HG02759 (cell line): ENCODE data around the gene RPS21.

Source experiments
- ATAC-seq: cut with Tn5 transposase; IDR thresholded peaks from one replicate; pipeline ENCODE4 v1.9.1; 2021; ENCODE audit warnings: mild to moderate bottlenecking, moderate library complexity; ENCODE audit not compliant: unreplicated experiment

RPS21 gene

DNA sequence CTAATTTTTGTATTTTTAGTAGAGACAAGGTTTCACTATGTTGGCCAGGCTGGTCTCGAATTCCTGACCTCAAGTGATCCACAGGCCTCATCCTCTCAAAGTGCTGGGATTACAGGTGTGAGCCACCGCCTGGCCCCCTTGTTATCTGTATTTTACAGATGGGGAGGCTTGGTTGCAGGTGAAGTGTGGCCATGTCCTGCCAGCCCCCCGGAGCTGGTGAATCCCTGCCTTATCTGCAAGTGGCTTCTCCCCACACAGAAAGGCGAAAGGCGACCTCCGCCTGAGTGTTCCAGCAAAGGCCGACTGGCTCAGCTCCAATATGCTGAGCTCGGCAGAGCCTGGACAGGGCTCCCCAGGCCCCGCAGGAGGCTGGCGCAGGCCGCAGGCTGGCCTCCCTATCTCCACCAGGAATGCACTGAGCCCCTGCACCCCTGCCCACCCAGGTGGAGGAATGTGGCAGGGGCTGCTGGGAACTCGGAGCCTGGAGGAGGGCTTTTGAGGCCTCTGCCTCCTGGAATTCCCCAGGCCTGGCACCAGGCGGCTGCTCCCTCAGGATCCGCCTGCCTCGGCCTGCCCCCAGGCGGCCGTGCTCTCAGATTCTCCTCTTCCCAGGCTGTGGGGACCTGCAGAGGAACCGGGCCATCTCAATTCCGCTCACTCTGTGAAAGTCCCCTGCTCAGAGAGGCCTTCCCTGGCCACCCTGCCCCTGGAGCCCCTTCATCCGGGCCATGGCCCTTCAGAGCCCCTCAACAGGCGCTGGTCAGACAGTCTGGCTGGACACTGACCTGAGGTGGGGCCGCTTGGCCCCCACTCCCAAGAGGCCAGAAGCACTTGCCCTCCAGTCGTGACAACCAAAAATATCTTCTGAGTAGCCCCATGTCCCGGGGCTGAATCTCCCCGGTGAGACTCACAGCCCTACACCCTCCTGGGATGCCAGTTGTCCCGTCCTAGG lies 10.5 kb upstream of the RPS21 start:
- ATAC-seq: no peak

DNA sequence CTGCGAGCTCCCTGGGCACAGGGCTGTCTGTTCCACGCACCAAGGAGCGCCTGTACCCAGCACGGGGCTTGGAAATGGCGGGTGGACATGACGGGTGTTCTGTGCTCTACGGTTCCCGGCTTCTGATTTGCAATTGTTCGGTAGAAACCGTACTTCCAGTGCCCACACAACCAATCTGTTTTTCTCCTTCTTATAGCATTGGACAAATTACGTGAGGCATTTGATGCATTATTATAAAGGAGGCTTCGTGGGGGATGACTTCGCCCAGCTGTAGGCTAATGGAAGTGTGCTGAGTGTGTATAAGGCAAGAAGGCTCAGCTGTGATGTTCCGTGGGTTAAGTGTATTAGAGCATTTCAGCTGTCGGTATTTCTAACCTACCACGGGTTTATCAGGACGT lies 9.8 kb upstream of the RPS21 start:
- no peak for ATAC-seq

DNA sequence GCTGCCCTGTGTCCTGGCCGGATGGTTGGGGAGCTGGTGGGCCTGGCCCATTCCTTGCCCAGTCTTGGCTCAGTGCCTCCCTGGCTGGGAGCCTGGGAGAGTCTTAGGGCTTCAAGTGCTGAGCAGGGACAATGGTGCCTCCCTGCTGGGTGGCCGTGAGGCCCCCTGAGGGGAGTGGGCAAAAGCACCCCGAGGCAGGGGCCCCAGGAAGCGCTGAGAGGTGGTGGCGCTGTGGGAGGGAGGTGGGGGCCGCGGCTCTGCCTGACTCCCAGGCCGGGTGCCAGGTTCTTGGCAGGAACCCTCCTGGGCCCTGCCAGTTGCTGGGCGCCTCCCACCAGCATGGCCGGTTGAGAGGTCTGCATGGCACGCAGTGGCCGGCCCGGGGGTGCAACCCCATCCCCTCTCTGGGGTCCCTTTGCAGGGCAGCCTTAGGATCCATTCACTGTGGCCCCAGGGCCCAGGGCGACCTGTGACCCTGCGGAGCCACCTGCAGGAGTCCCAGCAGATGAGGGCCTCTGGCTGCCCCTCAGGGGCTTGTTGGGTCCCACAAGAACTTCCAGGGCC lies 9.2 kb upstream of the RPS21 start:
- ATAC-seq: no peak

DNA sequence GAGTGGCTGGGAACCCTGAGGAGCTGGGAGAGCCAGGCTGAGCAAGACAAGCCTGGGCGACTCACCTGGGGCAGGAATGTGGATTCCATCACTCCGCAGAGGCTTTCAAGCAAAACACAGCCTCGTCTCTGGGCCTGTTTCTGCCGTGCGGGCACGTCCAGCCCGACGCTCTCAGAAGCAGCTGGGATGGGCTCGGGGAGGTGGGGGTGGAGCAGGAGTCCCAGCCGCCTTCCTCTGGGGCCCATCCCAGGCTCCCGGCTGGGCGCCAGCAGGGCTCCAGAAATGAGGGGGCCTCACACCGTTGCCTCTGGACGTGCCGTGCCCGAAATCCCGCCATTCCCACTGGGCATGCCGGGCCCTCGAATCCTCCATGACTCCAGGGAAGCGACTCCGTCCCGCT lies 8.7 kb upstream of the RPS21 start:
- no peak for ATAC-seq

DNA sequence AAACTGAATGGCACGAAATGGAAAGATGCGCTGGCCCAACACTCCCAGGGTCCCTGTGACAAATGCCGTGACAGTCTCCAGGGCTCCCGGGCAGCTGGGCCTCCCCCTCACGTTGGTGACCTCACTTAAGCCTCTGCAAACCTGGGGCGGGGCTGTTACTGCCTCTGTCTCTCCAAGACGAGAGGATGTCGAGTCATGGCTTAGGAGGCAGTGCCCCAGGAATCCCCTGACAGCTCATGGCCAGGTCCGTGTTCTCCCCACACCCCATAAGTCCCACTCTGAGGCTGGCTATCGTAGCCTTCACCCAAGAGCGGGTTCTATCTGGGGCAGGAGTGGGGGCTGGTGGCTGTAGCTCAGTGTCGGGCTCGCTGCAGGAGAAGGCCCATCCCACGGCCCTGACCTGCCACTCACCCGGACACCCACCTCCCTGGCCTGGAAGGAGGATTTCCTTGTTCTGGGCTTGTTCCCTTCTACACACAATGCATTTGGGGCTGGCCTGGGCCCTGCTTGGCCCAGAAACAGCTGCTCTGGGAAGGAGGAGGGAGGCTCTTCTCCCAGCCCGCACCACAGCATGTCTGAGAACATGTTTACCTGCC lies 5.6 kb upstream of the RPS21 start:
- ATAC-seq: no peak

DNA sequence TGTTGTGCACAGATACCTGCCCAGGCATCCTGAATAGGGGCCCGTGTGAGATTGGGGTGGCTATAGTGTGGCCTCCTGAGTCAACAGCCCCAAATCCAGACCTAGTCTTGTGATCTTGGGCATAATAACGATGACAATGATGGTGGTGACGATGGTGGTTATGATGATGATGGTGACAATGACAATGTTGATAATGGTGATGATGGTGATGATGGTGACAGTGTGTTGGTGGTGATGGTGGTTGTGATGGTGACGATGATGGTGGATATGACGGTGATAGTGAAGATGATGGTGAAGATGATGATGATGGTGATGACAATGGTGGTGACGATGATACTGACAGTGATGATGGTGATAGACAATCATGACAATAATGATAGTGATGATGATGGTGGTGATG lies 5.1 kb upstream of the RPS21 start:
- no peak for ATAC-seq

DNA sequence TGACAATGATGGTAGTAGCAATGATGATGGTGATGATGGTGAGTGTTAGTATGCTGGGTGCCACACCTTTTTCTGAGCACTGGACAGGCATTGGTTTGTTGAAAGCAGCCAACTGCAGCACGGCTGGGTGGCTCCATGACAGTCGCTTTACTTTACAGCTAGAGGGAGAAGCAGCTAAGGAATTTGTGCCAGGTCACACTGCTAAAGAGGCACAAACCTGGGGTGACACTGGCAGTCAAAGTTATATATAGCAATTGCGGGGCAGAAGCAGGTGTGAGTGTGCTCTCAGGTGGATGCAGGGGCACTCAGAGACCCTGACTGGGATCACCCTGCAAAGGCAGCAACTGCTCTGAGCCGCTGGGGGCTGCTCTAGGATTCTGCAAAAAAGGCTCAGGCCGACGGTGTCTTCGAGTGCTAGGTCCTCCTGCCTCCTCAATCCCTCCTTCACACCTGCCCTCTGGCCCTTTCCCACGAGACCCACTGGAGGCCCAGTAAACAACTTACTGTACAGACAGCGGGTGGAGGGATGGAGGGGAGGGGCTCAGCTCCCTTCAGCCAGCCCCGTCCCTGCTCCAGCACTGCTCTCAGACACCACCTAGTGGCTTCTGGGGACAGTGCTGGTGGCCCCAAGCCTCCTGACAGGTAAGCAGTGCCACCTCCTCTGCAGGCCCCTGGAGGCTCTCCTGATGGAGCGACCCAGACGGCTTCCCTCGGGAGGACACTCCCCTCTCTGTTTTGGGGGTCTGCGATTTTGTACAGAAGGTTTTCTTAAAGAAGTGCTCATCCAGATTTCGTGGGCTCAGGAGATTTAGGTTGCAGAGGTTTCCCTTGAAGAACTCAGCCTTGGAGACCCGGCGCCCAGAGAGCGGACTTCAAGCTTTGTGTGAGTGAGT lies 4.4 kb upstream of the RPS21 start:
- ATAC-seq: peak; percentile 70

DNA sequence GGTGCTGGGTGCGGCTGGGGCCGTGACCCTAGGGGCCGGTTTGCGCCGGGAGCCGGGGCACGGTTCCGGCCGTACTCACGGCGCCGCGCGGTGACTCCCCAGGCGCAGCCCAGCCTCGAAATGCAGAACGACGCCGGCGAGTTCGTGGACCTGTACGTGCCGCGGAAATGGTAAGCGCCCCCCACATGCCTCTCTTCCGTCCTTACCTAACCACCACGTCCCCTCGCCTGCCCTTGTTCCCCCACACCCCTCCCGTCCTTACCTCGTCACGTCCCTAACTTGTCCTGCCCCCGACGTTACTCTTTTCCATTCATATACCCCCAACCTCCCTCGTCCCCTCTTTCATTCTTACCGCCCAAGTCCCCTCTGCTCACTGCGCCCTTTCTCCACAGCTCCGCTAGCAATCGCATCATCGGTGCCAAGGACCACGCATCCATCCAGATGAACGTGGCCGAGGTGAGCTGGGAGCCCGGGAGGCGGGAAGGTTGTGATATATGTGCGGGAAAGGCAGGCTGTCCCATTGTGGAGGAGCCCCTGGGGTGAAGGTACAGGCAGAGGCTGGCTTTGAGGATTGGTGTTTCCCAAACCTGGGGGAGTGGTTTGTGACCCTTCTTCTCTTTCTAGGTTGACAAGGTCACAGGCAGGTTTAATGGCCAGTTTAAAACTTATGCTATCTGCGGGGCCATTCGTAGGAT lies 463 bp downstream of the RPS21 start:
- no peak for ATAC-seq

DNA sequence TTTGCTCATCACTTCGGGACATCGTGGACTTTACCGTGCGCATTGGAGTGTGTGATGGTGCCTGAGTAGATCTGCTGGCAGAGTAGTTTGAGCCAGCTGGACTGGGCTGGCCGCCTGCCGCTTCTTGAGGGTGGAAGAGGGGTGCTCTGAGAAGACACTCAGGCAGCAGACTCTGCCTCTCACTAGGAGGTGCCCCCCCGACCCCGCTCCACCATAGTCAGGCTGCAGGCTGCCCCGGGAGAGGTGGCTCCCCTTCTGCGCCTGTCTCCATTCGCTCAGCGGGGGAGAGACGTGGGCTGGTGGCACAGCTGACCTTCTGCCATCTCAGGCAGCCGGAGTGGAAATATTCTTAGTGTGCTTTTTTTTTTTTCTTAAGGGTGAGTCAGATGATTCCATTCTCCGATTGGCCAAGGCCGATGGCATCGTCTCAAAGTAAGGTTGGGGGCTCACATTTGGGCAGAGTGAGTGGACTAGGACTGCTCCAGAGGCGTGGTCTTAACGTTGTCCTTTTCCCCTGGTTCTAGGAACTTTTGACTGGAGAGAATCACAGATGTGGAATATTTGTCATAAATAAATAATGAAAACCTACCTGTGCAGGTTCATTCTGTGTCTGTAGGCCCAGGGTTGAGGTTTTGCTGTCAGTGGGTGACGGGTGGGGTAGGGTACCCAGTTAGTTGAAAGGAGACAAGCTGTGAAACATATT lies 1.2 kb downstream of the RPS21 start:
- no peak for ATAC-seq

DNA sequence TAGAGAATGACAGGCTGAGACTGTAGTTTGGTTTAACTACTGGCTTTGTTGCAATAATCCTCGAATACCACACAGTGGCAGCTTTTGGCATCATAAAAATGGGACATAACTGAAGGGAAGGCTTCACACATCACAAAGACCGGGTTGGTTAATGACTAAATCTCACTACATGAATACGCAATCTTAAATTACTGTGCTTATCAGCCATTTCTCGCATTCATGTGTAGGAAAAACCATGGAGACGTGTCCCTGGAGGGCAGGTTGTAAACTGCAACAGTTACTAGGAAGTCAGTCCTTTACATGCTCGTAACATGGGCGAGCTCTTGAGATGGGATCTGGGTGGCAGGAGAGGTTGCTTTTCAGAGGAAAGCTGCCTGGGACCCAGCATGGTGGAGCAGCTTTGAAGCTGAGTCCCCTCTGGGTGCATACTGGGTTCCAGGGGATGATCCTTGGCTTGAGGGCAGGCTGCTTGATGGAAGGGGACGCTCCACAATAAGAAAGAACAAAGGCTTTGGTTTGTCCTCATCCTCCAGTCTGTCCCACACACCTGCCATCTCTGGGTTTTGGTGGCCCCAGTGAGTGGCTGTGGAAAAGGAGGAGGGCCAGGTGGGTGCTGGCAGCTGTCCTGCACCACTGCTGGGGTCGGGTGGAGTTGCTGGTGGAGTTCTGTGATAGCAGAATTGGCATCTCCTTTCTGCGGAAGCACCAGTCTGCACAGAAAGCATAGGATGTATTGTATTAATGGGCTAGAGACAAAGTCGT lies 2.1 kb downstream of the RPS21 start:
- ATAC-seq: no peak

DNA sequence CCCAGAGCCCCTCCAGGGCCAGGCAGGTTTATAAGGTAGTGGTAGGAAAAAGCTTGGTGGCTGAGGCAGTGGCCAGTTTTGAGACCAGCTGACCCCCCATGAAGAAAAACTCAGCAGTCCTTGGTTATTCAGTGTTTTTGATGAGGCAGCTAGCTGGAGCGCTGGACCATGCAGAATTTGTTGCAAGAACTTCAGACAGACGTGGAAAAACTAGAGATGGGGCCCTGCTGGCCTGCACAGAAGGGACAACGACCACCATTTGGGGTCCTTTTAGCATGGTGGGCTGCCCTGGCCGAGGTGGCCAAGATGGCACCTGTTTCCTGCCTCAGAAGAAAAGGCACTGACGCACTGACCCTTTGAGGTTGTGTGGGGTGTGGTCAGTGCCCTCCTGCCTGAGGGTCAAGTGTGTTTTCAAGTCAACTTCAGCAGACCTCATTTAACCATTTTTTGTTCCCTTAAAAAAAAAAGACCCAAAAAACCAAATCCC lies 2.7 kb downstream of the RPS21 start:
- no peak for ATAC-seq

DNA sequence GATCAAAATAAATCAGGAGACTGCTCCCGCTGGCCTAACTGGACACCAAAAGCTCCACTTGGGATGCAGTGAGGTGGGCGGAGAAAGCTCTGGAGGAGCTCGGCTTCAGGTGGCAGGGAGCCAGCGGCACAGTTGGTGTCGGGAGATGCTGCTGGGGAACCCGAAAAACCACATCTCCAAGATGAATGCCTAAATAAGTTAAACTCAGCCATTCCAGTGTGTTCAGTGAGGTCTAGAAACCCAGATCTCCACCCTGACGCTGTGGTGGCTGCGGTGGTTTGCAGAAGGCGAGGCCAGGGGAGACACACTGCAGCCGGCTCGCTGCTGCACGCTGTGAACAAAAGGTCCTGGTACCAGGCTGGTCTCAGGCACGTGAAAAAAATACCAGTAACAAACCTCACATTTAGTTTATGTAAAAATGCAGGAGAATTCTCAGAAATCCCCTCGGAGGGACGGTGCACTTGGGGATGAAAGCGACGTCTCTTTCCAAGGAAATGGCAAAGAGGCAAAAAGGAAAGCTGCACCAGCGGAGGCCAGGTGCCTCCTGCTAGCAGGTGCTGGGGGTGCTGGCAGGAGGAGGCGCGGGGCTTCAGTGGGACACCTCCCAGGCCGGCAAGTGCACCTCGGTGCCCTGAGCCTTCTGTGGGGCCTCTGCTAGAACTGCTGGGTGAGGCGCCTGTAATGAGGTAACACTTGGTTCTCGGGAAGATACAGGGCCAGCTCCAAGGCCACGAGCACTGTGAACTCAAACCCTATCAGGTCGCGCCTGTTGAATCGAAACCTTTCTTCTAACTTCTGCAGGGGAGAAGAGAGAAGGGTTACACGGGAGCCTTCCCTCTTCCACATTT lies 3.6 kb downstream of the RPS21 start:
- ATAC-seq: no peak

DNA sequence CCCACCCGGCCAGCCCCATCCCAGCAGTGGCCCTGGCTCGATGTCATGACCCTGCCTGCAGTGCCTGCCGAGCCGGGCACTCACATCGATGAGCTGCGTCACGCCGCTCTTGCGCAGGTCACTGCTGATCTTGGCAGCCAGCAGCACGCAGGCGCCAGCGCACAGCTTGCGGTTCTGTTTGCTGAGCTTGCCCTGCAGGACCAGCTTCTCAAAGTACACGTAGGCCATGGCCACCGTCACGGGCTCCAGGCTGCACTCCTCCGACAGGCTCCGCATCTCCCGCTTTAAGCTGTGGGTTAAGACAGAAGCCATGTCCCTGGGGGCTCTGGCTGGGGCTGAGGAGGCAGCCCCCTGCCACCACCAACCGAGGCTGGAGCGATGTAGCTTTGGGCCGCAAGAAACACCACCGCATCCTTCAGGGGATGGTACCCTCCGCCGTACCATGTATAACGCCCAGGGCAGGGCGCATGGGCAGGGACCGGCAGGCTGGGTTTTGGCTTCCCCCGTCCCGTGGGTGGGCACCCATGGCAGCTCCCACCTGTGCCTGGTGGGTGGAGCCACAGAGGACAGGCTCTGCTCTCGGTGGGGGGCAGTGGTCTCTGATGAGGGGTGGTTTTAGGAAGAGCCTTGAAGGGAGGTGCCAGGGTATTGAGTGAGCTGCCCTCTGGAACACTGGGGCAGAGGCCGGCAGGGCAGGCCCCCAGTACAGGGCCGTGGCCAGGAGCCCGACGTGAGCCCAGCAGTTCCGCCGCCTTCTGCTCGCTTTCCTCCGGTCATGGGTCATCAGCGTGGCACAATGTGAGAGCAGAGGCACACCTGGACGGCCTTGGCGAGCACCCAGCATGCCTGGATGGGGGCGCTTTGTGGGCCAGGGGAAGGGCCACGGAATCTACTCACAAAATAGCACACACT lies 4.5 kb downstream of the RPS21 start:
- ATAC-seq: no peak

DNA sequence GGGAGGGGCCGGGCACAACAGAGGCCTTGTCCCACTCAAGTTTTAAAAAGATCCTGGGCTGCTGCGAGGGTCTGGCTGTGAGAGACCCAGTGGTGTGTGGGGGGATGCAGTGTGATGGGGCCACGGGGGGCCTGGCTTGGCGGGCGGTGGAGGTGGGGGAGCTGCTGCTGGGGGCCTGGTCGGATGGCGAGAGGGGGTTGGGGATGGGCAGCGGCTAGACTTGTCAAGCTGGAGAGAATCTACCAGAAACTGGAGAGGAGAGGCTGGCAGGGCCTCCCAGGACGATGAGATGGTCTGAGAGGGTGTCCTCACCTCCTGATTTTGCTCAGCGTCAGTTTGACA lies 5.1 kb downstream of the RPS21 start:
- ATAC-seq: no peak

DNA sequence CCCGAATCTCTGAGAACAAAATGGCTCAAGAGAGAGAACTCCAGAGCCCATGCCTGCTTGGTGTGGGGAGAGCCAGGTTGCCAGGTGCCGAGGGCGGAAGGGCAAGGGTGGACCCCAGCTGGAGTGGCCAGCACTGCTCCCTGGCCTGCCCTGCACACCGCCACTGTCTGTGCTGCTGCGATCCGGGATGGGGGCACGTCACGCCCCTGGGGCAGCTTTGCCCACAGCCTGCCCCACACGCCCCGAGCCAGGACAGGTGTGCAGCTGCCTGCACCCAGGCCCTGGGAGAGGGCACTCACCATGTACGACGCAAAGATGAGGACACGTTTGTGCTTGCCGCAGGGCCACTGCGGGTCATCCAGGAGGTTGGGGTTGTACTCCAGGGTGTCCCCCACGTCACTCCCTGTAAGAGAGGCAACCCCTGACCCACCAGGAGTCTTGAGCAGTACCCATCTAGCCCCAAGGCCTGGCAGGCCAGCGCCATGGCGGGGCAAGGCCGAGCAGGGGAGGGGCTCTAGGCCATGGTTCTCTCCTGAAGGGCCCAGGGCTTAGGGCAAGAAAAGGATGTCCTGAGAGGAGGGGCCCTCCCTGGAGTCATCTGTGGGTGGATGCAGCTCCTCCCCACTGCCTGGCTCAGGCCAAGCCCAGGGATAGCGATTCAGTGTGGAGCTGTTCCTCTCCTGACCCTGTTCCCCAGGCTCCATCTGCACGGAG lies 5.9 kb downstream of the RPS21 start:
- ATAC-seq: no peak

DNA sequence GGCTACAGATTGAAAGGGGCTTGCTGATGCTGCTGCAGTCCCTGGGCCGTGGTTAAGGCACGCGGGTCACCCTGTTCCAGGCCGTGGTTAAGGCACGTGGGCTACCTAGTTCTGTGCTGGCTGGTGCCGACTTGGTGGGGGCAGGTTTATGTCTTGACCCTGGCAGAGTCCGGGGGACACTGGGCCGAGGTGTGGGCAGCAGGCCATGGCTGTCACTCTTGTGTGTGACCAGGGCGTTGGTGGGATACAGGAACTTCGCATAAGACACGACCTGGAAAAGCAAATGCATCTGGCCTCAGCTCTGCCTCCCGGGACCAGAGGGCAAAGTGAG lies 6.4 kb downstream of the RPS21 start:
- no peak for ATAC-seq

DNA sequence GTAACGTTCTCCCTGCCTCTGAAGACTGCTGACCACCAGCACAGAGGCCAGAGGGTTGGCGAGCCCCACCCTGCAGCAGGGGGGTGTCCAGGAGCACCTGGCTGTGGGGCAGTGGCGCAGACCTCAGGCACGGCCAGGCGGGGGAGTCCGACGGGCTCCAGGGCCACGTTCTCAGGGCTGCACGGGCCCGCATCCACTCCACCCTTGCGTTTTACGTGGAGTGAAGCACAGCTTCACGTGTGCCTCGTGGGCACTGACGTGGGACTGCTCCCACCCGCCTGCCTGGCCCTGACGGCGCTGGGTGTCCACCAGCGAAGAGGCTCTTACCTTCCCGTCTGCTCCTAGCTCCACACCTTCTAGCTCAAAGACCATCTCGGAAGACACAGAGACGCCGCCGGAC lies 6.9 kb downstream of the RPS21 start:
- ATAC-seq: no peak
